Activated CD4-positive, alpha-beta memory T cell treated with anti-CD3 and anti-CD28 coated beads, Interleukin-2, amount 10 ng/mL, durations not matched to agents 7 days and 5 days (primary cell): ENCODE measurements around the gene PCSK9. TPM values are rescaled to one million over a fixed set of nuclear protein-coding genes. Genes with fewer than 3 reads are reported as not detected.

ENCODE experiments used
- CTCF ChIA-PET: fragments of 350-600 bp; sonication (Branson Sonifier 250); formaldehyde crosslinking; loops from one replicate; lab custom pipeline; 2021; ENCODE audit warnings: antibody characterized with exemption, inconsistent platforms; lab: Charles Lee
- POLR2A ChIA-PET: fragments of 350-600 bp; sonication (Branson Sonifier 250); formaldehyde crosslinking; loops from one replicate; lab custom pipeline; 2021; ENCODE audit warnings: antibody characterized with exemption; lab: Charles Lee
- DNase-seq: peaks from one replicate; pipeline ENCODE4 v3.0.0-alpha.2; 2020
- H3K27ac Mint-ChIP-seq: one replicate; pipeline ENCODE4 v1.8.0; 2021; ENCODE audit warnings: mild to moderate bottlenecking, mixed read lengths
- H3K27me3 Mint-ChIP-seq: one replicate; pipeline ENCODE4 v1.8.0; 2021; ENCODE audit warnings: mixed read lengths
- H3K36me3 Mint-ChIP-seq: one replicate; pipeline ENCODE4 v1.8.0; 2021; ENCODE audit warnings: low read depth, mixed read lengths
- H3K4me1 Mint-ChIP-seq: one replicate; pipeline ENCODE4 v1.8.0; 2021; ENCODE audit warnings: mixed read lengths
- H3K4me3 Mint-ChIP-seq: one replicate; pipeline ENCODE4 v1.8.0; 2021; ENCODE audit warnings: mild to moderate bottlenecking, mixed read lengths
- H3K9me3 Mint-ChIP-seq: one replicate; pipeline ENCODE4 v1.8.0; 2021; ENCODE audit warnings: mixed read lengths
- total RNA-seq, 2 experiments: library from RNA; stranded (reverse); gene quantifications; one replicate each; pipeline ENCODE4 v1.2.3, GENCODE V29; 2021

Gene PCSK9
- total RNA-seq, 2 experiments from 2014 or later: 0.05 to 0.18 TPM

- H3K4me1 Mint-ChIP-seq: peaks cover 24% of the 10 kb centered on the region
- CTCF ChIA-PET: interaction anchor here (1.1 kb wide), 1 partner anchor 47 kb away, joined by 4 read pairs; no protein-coding TSS in a partner anchor
Observed at GRCh38 chr1:55068638-55069037, 29.3 kb downstream of the PCSK9 start.

DNA sequence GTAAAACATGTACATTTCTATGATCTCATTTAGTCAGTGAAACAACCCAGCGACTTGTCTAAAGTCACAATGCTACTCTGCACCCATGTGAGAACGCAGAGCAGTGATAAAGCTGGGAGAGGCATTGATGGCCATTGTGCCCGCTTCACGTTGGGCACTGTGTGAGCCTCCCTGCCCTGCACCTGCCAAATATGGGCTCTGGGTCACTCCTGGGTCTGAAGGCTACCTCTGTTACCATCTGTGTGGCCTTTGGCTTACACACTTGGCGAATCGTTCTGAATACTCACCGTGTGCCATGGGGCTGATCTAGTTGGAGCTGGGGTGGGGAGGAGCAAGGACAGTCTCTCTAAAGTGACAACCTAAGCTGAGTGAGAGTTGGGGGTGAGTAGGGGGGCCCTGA lies 29.9 kb downstream of the PCSK9 start:
- Mint-ChIP-seq H3K4me3 (no peak overlapping the region), H3K27me3 (no peaks in the 10 kb centered on the region), H3K4me1 (peaks cover 28% of the 10 kb centered on the region), H3K9me3 (no peaks in the 10 kb centered on the region), H3K36me3 (peaks cover 62% of the 10 kb centered on the region), H3K27ac (no peak overlapping the region)
- ChIA-PET POLR2A (no interaction called here), CTCF (interaction anchor here (0.7 kb wide), 1 partner anchor 68 kb away, joined by 3 read pairs; no protein-coding TSS in a partner anchor)
- DNase-seq: no peak

More at GRCh38 chr1:55068638-55069037, 29.3 kb downstream of the PCSK9 start:
- POLR2A ChIA-PET: no interaction called here
- Mint-ChIP-seq H3K27me3 (no peaks in the 10 kb centered on the region), H3K27ac (no peak overlapping the region), H3K36me3 (peaks cover 58% of the 10 kb centered on the region), H3K4me3 (no peak overlapping the region), H3K9me3 (no peaks in the 10 kb centered on the region)
- DNase-seq: no peak

DNA sequence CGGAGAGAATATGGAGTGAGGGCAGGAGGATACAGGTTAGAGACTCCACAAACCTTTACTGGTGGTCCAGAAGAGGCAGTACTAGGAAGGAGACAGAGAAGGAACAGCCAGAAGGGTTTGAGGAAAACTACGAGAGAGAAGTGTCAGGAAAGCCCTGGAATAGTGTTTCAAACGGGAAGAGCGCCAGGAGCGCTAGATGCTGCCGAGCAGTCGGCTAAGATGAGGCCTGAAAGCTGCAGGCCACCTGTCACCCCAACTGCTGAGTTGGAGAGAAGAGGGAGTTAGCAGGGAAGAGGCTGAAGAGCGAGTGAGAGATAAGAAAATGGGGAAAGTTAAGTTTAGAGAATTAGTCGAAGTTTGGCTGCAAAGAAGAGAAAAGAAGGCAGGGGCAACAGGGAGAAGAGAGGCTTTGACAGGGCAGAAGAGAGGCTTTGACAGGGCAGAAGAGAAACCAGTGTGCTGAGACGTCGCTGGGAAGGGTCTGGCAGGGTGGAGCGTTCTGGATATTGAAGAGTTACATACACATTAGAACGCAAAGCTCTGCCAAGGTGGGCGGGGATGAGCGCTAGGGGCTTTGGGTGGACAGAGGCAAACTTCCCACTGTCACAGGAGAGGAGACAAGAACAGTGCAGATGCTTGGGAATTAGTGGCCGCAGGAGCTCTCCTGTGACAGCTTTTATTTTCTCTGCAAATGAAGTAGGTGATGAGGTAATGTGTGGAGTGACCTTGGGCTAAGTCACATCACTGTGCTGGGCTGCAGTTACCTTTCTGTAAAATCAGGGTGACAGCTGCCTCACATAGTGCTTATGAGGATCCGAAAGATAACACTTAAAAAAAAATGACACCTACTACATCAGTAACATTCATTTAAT lies 31.2 kb downstream of the PCSK9 start:
- Mint-ChIP-seq H3K4me1 (peaks cover 29% of the 10 kb centered on the region), H3K4me3 (no peak overlapping the region), H3K27ac (no peak overlapping the region), H3K27me3 (no peaks in the 10 kb centered on the region), H3K9me3 (no peaks in the 10 kb centered on the region), H3K36me3 (peaks cover 71% of the 10 kb centered on the region)
- ChIA-PET CTCF (interaction anchor here (1.2 to 3.0 kb wide), 5 partner anchors 10 to 267 kb away, joined by 3 to 13 read pairs (median 5); no protein-coding TSS in a partner anchor), POLR2A (interaction anchor here (1.3 kb wide), 1 partner anchor 27 kb away, joined by 3 read pairs; no protein-coding TSS in a partner anchor)
- no peak for DNase-seq

GRCh38 chr1:55071477-55071876 lies 32.1 kb downstream of the PCSK9 start:
- Mint-ChIP-seq H3K27me3 (no peaks in the 10 kb centered on the region), H3K27ac (peak overlapping the region; percentile 55), H3K4me1 (peaks cover 29% of the 10 kb centered on the region), H3K36me3 (peaks cover 79% of the 10 kb centered on the region), H3K4me3 (no peak overlapping the region), H3K9me3 (no peaks in the 10 kb centered on the region)
- no peak for DNase-seq
- CTCF ChIA-PET: interaction anchor here (1.0 to 3.0 kb wide), 6 partner anchors 11 to 266 kb away, joined by 3 to 13 read pairs (median 4); no protein-coding TSS in a partner anchor
- POLR2A ChIA-PET: no interaction called here

DNA sequence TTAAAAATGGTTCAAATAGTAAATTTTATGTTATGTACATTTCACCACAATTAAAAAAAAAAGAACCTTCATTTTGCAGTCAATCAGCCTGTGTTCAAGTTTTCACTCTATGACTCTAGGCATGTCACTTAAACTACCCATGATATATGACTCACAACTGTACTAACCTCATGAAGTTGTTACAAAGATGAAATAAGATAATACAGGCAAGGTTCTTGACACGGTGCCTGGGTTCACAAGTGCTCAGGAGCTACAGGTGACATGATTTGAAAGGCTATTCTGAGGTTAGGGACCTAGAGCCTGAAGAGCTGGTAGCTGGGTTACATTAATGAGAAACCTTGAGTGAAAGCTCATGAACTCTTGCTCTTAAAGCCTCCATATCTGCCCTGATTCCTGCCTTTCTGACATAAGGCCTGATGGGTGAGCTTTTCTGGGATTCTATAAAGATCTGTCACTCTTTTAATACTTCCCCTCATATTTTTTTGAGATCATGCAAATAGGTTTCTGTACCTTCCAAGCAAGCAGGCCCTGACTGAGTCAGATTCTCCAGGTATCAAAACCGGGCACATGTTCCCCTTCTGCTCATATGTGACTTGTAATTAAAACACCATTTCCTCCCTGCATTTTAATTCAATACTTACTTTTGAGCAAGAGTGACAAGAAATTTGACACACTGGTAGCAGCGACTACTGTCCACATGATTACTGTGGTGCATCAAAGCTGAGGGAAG lies 34.0 kb downstream of the PCSK9 start:
- H3K4me3 Mint-ChIP-seq: no peak overlapping the region
- CTCF ChIA-PET: interaction anchor here (0.9 to 3.0 kb wide), 3 partner anchors 128 to 205 kb away, joined by 3 to 12 read pairs (median 5); no protein-coding TSS in a partner anchor
- POLR2A ChIA-PET: interaction anchor here (1.4 kb wide), 1 partner anchor 54 kb away, joined by 3 read pairs; no protein-coding TSS in a partner anchor
- H3K36me3 Mint-ChIP-seq: peaks cover 76% of the 10 kb centered on the region
- DNase-seq: peak; percentile 28
- H3K9me3 Mint-ChIP-seq: no peaks in the 10 kb centered on the region
- peak overlapping the region; percentile 63 for H3K27ac Mint-ChIP-seq
- no peaks in the 10 kb centered on the region for H3K27me3 Mint-ChIP-seq
- H3K4me1 Mint-ChIP-seq: peaks cover 29% of the 10 kb centered on the region

DNA sequence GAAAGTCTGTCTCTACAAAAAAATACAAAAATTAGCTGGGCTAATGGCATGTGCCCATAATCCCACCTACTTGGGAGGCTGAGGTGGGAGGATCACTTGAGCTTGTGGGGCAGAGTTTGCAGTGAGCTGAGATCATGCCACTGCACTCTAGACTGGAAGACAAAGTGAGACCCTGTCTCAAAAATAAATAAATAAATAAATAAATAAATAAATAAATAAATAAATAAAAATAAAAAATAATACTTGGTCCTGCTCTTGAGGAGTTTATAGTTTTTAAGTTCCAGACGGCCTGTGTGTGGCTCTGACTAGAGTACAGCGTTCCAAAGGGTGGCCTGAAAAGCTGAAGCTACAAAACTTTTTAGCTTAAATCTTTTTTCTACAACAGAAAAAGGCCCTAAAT lies 35.1 kb downstream of the PCSK9 start:
- no peak for DNase-seq
- no peak overlapping the region for H3K4me3 Mint-ChIP-seq
- ChIA-PET CTCF (interaction anchor here (1.6 kb wide), 1 partner anchor 204 kb away, joined by 5 read pairs; no protein-coding TSS in a partner anchor), POLR2A (interaction anchor here (1.4 kb wide), 1 partner anchor 53 kb away, joined by 3 read pairs; no protein-coding TSS in a partner anchor)
- H3K27ac Mint-ChIP-seq: no peak overlapping the region
- no peaks in the 10 kb centered on the region for H3K9me3 Mint-ChIP-seq
- peaks cover 29% of the 10 kb centered on the region for H3K4me1 Mint-ChIP-seq
- peaks cover 66% of the 10 kb centered on the region for H3K36me3 Mint-ChIP-seq
- H3K27me3 Mint-ChIP-seq: no peaks in the 10 kb centered on the region

DNA sequence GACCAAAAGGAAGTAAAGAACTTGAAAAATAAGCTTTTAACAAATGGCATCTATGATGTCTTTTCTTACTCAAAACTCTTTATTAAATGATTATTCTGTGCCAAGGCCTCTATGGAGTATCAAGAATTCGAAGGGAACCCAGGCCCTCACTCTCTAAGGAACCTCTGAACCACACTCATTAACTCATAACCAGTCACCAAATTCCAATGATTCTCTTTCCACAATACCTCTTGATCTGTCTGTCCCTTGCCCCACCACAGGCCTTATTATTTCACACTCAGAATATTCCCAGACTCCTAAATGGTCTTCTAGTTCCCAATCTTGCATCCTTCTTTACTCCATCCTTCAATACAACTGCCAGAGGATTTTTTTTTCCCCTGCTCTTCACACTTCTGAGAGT lies 37.0 kb downstream of the PCSK9 start:
- POLR2A ChIA-PET: no interaction called here
- CTCF ChIA-PET: interaction anchor here (1.0 kb wide), 1 partner anchor 14 kb away, joined by 3 read pairs; no protein-coding TSS in a partner anchor
- Mint-ChIP-seq H3K9me3 (no peaks in the 10 kb centered on the region), H3K27me3 (no peaks in the 10 kb centered on the region), H3K4me3 (no peak overlapping the region), H3K4me1 (peaks cover 28% of the 10 kb centered on the region), H3K36me3 (peaks cover 60% of the 10 kb centered on the region), H3K27ac (no peak overlapping the region)
- DNase-seq: no peak

DNA sequence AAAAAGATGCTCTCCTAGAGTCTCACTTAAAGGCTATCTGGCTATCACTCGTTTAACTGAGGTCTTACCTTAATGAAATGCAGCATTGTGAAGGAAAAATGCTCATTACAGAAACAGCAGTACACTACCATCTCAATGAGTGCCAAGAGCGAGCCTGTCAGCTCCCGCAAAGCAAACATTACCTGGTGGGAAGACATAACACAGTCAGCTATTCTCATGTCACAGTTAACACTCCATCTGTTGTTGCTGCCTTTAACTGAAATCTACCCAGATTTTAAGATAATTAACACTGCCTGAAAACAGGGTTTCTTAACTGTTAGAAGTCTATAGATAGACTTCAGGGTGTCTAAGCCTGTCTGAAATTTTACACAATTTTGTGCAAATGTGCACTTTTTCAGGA lies 39.1 kb downstream of the PCSK9 start:
- ChIA-PET POLR2A (no interaction called here), CTCF (no interaction called here)
- DNase-seq: no peak
- no peaks in the 10 kb centered on the region for H3K27me3 Mint-ChIP-seq
- peaks cover 7% of the 10 kb centered on the region for H3K4me1 Mint-ChIP-seq
- H3K27ac Mint-ChIP-seq: no peak overlapping the region
- no peaks in the 10 kb centered on the region for H3K9me3 Mint-ChIP-seq
- H3K4me3 Mint-ChIP-seq: no peak overlapping the region
- H3K36me3 Mint-ChIP-seq: peaks cover 52% of the 10 kb centered on the region

GRCh38 chr1:55079651-55080050 lies 40.3 kb downstream of the PCSK9 start:
- Mint-ChIP-seq H3K4me3 (no peak overlapping the region), H3K4me1 (no peaks in the 10 kb centered on the region), H3K36me3 (peaks cover 56% of the 10 kb centered on the region), H3K9me3 (no peaks in the 10 kb centered on the region), H3K27ac (no peak overlapping the region), H3K27me3 (no peaks in the 10 kb centered on the region)
- DNase-seq: no peak
- ChIA-PET POLR2A (no interaction called here), CTCF (interaction anchor here (0.6 kb wide), 1 partner anchor 513 kb away, joined by 3 read pairs; no protein-coding TSS in a partner anchor)

DNA sequence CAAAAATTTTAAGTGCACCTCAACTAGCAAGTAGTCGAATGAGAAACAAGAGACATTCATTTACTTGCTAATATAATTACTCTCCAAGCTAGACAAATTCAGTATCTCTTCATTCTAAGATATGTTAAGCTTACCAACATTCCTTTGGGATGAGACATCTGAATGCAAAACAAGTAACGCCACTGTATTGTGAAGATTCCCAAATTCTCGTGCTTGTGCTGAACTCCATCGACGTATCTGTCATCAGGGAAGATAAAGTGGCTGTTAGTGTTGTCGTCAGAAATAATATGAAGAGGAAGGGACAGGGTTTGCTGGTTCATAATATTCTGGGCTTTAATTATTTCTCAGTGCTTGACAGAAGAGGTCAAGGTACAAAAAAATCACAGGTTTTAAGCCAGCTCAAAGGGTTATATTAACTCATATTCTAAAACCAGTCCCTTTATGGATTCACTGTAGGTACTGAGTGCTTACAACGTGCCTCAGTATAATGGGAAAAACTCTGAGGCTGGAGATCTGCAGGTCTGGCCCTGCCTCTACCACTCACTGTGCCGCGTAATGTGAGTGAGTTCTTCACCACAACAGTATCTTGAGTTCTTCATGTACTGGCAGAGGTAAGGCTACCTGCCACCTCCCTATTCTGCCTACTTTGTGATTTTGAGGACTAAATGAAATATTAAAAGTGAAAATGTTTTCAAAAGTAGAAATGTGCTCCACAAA lies 42.0 kb downstream of the PCSK9 start:
- POLR2A ChIA-PET: no interaction called here
- H3K9me3 Mint-ChIP-seq: no peaks in the 10 kb centered on the region
- H3K27ac Mint-ChIP-seq: no peak overlapping the region
- no peak overlapping the region for H3K4me3 Mint-ChIP-seq
- peaks cover 54% of the 10 kb centered on the region for H3K36me3 Mint-ChIP-seq
- H3K27me3 Mint-ChIP-seq: no peaks in the 10 kb centered on the region
- CTCF ChIA-PET: interaction anchor here (0.9 kb wide), 1 partner anchor 67 kb away, joined by 3 read pairs; no protein-coding TSS in a partner anchor
- H3K4me1 Mint-ChIP-seq: no peaks in the 10 kb centered on the region
- no peak for DNase-seq

DNA sequence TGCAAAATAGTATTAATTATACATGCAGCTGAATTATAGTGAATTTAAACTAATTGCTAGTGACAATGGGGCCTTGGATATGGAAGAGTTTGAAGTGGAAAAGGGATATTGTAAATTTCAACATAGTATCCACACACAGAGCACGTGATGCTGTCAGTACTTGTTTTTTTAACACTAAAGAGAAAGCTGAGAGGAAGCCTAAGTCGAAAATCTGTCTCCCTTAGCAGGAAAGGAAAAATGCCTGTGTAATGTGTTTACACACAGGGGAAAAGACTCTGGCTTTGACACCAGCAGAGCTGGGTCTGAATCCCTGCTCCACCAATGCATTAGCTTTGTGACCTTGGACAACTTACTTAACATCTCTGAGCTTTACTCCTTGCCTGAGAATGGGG lies 42.6 kb downstream of the PCSK9 start:
- no peaks in the 10 kb centered on the region for H3K9me3 Mint-ChIP-seq
- H3K27ac Mint-ChIP-seq: no peak overlapping the region
- ChIA-PET CTCF (interaction anchor here (0.7 to 1.5 kb wide), 2 partner anchors 9 to 11 kb away, joined by 3 to 4 read pairs; no protein-coding TSS in a partner anchor), POLR2A (no interaction called here)
- no peak overlapping the region for H3K4me3 Mint-ChIP-seq
- H3K36me3 Mint-ChIP-seq: peaks cover 50% of the 10 kb centered on the region
- H3K27me3 Mint-ChIP-seq: no peaks in the 10 kb centered on the region
- H3K4me1 Mint-ChIP-seq: no peaks in the 10 kb centered on the region
- DNase-seq: no peak

DNA sequence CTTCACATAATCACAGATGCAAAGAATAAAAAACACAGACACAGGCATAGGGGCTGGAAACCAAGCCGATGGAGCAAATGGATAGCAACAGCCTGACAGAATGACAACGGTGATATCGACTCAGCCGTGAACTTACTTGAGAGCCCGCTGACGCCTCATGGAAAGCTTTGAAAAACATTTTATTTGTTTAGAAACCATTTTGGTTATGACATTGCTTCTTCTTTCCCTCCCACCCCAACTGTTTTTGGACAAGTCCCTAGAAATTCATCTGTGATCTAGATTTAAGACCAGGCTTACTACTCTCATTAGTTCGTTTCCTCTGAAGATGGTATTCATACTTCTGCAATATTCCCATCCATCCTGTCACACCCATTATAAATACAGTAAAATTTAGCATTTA lies 44.9 kb downstream of the PCSK9 start:
- no peak for DNase-seq
- no peak overlapping the region for H3K4me3 Mint-ChIP-seq
- peaks cover 16% of the 10 kb centered on the region for H3K4me1 Mint-ChIP-seq
- H3K27ac Mint-ChIP-seq: no peak overlapping the region
- H3K9me3 Mint-ChIP-seq: no peaks in the 10 kb centered on the region
- ChIA-PET CTCF (no interaction called here), POLR2A (interaction anchor here (0.6 kb wide), 1 partner anchor 117 kb away, joined by 3 read pairs; no protein-coding TSS in a partner anchor)
- peaks cover 62% of the 10 kb centered on the region for H3K36me3 Mint-ChIP-seq
- H3K27me3 Mint-ChIP-seq: no peaks in the 10 kb centered on the region
